Mesodermal cell (in vitro differentiated cells): ENCODE results near the gene DHX38.

ENCODE experiments used
- H3K27ac ChIP-seq: 2 replicates; pipeline ENCODE4 v1.7.0; 2013; ENCODE audit warnings: mild to moderate bottlenecking, low read depth, low read length, moderate library complexity; ENCODE audit not compliant: severe bottlenecking
- H3K36me3 ChIP-seq: 2 replicates; pipeline ENCODE4 v1.7.1; 2013; ENCODE audit warnings: mild to moderate bottlenecking, low read length, moderate library complexity; ENCODE audit not compliant: control insufficient read depth, insufficient read depth
- H3K4me1 ChIP-seq: one replicate; pipeline ENCODE4 v1.7.1; 2013; ENCODE audit warnings: mild to moderate bottlenecking, low read length; ENCODE audit not compliant: insufficient read depth, control insufficient read depth, poor library complexity, severe bottlenecking
- H3K4me3 ChIP-seq: 2 replicates; pipeline ENCODE4 v1.7.0; 2013; ENCODE audit warnings: low read length, control low read depth, mild to moderate bottlenecking; ENCODE audit not compliant: insufficient read depth, poor library complexity, severe bottlenecking; ENCODE audit errors: extremely low read depth
- H3K9me3 ChIP-seq: 2 replicates; pipeline ENCODE4 v1.7.1; 2013; ENCODE audit warnings: mild to moderate bottlenecking, low read length, moderate library complexity; ENCODE audit not compliant: control insufficient read depth
- WGBS, 2 experiments: methylation state at CpG; one replicate each; pipeline ENCODE4 v1.1.5; 2013; ENCODE audit warnings: missing lambda C conversion rate in 2 of 2; ENCODE audit not compliant: insufficient coverage in 2 of 2; 5-methylcytosine and 5-hydroxymethylcytosine counted together

DHX38 gene

DNA sequence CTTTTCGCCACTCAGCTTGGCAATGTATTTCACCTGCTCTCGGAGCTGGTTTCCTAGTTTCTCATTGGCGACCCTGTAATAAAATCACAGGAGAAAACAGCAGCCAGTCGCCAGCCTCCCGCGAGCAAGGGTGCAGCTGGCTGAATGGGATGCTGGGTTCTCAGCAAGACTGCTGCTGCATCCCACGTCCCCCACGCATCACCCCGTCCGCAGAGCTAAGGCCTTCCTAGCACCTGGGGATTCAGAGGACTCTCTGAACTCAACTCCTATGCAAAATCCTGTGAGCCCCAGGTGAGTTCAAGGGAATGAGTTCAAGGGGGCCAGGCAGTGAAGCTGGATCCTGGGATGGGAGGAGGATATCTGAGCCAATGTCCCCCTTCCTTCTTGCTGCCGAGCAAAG, 29.3 kb downstream of the DHX38 start:
- Histone ChIP-seq H3K4me1 (no peaks in the 10 kb centered on the region), H3K9me3 (no peaks in the 10 kb centered on the region), H3K27ac (no peak overlapping the region), H3K36me3 (no peaks in the 10 kb centered on the region), H3K4me3 (no peak overlapping the region)
- 78 to 92% methylated on average over 6 to 10 of the region's 11 CpGs for WGBS, 2 experiments

DNA sequence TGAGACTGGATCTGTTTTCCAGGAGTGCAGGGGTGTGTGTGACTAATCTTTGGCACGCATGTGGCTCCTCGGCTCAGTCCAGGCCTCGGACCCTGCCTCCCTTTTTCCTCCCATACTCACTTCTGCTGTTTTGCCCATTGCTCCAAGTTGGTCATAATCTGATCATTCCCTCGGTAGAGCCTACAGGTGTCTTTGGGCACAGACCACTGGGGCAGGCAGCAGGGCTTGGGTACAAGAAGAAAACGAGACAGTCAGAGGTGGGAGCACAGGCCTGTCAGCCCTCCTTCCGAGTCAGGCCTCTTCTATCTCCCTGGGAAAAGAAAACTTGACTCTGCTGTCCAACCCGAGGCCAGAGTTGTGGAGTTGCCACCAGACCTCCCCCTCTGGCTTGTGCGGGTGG, 29.8 kb downstream of the DHX38 start:
- H3K36me3 ChIP-seq, result no peaks in the 10 kb centered on the region
- no peak overlapping the region for H3K27ac ChIP-seq
- no peak overlapping the region for H3K4me3 ChIP-seq
- no peaks in the 10 kb centered on the region for H3K9me3 ChIP-seq
- no peaks in the 10 kb centered on the region for H3K4me1 ChIP-seq
- WGBS, 2 experiments, result 68 to 72% methylated on average over 4 to 5 of the region's 8 CpGs

DNA sequence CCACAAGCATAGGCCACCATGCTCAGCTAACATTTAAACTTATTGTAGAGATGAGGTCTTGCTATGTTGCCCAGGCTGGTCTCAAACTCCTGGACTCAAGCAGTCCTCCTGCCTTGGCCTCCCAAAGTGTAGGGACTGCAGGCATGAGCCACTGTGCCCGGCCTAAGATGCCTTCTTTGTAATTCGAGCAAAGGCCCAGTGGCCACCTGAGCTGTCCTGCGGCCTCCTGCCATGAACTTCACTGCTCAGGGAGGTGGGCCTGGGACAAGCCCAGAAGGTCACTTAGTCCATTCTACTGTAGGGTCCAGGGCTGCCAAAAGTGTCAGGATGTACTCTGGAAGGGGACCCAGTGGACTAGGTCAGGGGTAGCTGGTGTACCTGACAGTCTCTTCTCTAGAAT, 30.5 kb downstream of the DHX38 start:
- 86 to 93% methylated on average over 3 of the region's 3 CpGs for WGBS, 2 experiments
- Histone ChIP-seq H3K27ac (no peak overlapping the region), H3K4me1 (no peaks in the 10 kb centered on the region), H3K4me3 (no peak overlapping the region), H3K9me3 (no peaks in the 10 kb centered on the region), H3K36me3 (no peaks in the 10 kb centered on the region)

DNA sequence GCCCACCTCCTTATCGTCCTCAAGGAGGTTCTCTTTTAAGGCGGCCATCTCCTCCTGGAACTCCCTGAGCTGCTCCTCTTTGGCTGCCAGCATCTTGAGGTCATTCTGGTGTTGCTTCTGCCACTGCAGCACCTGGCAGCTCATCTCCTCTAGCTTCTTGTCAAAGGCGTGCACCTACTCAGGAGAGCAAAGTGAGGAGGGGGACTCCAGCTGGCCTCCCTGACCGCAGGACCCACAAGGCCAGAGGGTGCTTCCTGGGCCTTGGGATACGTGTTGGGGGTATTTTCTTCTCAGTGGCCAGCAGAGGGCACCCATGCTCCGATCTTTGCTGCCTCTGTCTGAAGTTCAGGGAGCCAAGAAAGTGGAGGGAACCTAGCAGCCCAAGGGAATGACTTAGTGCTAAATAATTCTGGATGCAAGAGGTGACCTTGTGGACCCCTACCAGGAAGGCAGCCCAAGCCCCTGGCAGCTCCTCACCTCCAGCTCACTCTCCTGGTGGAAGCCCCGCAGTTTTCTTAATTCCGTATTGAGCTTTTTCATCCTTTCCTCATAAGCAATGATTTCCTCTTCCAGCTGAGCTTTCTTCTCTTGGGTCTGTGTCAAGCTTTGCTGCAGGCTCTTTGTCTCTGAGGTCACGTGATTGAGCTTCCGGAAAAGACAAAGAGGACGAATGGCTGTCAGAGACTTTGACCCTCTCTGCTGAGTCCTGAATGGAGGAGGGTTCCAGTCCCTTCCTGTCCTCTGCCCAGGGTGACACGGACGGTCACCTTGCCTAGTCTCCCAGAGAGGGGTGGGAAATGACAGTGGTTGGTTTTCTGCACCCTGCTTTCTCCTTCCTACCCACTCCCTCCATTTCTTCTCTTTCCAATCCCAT, 31.4 kb downstream of the DHX38 start:
- Histone ChIP-seq H3K4me3 (no peak overlapping the region), H3K36me3 (no peaks in the 10 kb centered on the region), H3K4me1 (no peaks in the 10 kb centered on the region), H3K27ac (no peak overlapping the region), H3K9me3 (no peaks in the 10 kb centered on the region)
- 31 to 53% methylated on average over 7 to 12 of the region's 13 CpGs for WGBS, 2 experiments

DNA sequence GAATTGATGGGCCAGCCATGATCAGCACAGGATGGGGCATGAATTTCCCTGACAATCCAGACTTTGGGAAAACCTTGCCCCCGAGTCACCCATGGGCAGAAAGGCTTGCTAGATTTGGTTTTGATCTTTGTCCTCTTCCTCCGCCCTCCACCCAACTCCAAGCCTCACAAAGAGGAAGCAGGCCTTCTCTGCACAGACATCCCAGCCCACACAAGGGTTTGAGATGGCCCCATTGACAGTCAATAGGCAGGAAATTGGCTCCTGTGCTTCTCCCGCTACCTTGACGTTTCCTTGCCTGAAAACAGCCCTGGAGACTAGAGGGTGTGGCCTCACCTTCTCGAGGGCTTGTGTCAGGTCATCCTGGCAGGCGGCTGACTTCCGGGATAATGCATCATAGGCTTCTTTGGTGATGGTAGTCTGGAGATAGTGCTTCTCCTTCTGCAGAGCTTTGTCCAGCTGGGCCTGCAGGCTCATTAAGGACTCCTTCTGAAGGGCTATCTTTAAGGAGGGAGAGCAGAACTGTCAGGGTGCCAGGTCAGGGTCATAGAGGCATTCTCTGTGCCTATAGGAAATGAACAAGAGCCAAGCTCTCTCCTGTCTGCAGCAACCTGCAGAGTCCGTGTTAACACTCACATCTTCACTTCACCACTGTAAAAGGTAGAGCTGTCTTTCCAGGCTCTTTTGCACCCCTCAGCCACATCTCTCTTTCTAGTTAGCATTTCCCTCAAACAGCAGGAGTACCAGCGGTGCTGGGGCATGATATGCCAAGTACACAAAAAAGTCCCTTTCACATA, 32.2 kb downstream of the DHX38 start:
- Histone ChIP-seq H3K27ac (no peak overlapping the region), H3K9me3 (no peaks in the 10 kb centered on the region), H3K4me1 (peaks cover 3% of the 10 kb centered on the region), H3K4me3 (no peak overlapping the region), H3K36me3 (no peaks in the 10 kb centered on the region)
- 88 to 93% methylated on average over 5 to 7 of the region's 9 CpGs for WGBS, 2 experiments

- Histone ChIP-seq H3K36me3 (no peaks in the 10 kb centered on the region), H3K9me3 (no peaks in the 10 kb centered on the region), H3K4me3 (no peak overlapping the region), H3K4me1 (peaks cover 6% of the 10 kb centered on the region), H3K27ac (no peak overlapping the region)
- 94 to 100% methylated on average over 1 of the region's 2 CpGs for WGBS, 2 experiments
These were observed 32.8 kb downstream of the DHX38 start for GRCh38 chr16:72126429-72126765.

DNA sequence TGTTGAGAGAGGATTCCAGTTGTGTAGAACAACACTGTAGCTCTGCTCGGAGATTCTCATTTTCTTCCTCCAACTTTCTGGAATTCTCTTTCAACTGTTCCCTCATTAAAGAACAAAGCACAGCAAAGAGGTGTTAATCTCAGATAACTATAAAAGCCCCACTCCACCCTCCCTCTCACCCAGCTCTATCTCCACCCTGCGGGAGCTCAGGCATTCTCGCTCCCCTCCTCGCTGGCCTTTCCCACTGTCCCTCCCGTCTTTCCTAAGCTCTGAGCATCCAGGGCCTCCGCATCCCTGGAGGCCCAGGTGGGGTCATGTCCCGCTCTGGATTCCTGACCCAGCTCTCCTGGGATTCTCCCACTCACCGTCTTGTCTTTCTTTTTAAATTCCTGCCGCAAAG, 35.1 kb downstream of the DHX38 start:
- H3K9me3 ChIP-seq, result no peaks in the 10 kb centered on the region
- H3K36me3 ChIP-seq, result no peaks in the 10 kb centered on the region
- no peak overlapping the region for H3K4me3 ChIP-seq
- no peak overlapping the region for H3K27ac ChIP-seq
- H3K4me1 ChIP-seq, result peaks cover 6% of the 10 kb centered on the region
- 49 to 58% methylated on average over 8 to 9 of the region's 9 CpGs for WGBS, 2 experiments

GRCh38 chr16:72129976-72130656, 36.5 kb downstream of the DHX38 start:
- H3K36me3 ChIP-seq, result no peaks in the 10 kb centered on the region
- no peak overlapping the region for H3K4me3 ChIP-seq
- no peak overlapping the region for H3K27ac ChIP-seq
- no peaks in the 10 kb centered on the region for H3K9me3 ChIP-seq
- H3K4me1 ChIP-seq, result peaks cover 6% of the 10 kb centered on the region
- WGBS, 2 experiments, result 87 to 90% methylated on average over 7 of the region's 7 CpGs

DNA sequence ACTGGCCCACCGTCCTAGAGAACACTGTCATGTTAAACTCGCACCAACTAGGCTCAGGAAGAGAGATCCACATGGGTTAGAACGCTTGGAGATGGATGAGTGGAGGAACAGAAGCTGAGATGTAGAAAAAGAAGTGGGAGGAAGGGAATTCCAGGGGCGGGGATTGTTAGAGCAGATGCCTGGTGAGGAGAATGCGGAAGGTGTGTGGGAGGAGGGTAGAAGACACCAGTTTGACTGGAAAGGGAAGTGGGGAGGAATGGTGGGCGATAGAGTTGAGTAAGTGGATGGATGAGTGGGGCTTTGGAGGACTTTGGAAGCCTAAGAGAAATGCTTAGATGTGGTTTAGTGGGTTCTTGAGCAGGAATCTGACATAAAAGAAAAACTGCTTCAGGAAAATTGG, 37.4 kb downstream of the DHX38 start:
- Histone ChIP-seq H3K4me1 (peaks cover 6% of the 10 kb centered on the region), H3K36me3 (no peaks in the 10 kb centered on the region), H3K27ac (no peak overlapping the region), H3K9me3 (no peaks in the 10 kb centered on the region), H3K4me3 (no peak overlapping the region)
- WGBS, 2 experiments, result 62 to 67% methylated on average over 5 to 6 of the region's 6 CpGs

DNA sequence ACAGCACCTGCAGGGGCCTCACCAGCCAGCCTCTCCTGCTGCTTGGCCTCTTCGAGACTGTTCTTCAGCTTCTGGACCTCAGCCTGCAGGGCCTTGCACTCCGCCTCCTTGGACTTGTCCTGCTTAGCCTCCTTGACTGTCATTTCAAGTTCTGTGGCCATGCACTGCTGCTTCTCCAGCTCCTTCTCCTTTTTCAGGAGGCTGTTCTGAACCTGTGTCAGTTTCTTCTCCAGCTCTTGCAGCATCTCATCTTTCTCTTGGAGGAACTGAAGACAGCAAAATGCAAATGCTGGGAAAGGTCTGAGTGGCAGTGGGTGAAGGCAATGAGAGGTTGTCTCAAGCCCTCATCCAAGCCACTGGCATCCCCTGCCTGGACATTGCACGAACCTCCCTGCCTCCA, 39.1 kb downstream of the DHX38 start:
- H3K9me3 ChIP-seq, result no peaks in the 10 kb centered on the region
- no peak overlapping the region for H3K4me3 ChIP-seq
- H3K36me3 ChIP-seq, result no peaks in the 10 kb centered on the region
- H3K27ac ChIP-seq, result no peak overlapping the region
- WGBS, 2 experiments, result 90 to 92% methylated on average over 2 of the region's 3 CpGs
- H3K4me1 ChIP-seq, result peaks cover 6% of the 10 kb centered on the region
